GM21423 (cell line): Measurements from ENCODE around the gene BARX1.
"Not testable (repeated sequence)": the region's sequence is repeated elsewhere in the genome, so short reads cannot be mapped to it uniquely, and the experiment has no call there.

ENCODE experiments used
- ATAC-seq: cut with Tn5 transposase; IDR thresholded peaks from one replicate; pipeline ENCODE4 v1.9.1; 2021; ENCODE audit warnings: mild to moderate bottlenecking, moderate library complexity; ENCODE audit not compliant: unreplicated experiment

BARX1 gene

DNA sequence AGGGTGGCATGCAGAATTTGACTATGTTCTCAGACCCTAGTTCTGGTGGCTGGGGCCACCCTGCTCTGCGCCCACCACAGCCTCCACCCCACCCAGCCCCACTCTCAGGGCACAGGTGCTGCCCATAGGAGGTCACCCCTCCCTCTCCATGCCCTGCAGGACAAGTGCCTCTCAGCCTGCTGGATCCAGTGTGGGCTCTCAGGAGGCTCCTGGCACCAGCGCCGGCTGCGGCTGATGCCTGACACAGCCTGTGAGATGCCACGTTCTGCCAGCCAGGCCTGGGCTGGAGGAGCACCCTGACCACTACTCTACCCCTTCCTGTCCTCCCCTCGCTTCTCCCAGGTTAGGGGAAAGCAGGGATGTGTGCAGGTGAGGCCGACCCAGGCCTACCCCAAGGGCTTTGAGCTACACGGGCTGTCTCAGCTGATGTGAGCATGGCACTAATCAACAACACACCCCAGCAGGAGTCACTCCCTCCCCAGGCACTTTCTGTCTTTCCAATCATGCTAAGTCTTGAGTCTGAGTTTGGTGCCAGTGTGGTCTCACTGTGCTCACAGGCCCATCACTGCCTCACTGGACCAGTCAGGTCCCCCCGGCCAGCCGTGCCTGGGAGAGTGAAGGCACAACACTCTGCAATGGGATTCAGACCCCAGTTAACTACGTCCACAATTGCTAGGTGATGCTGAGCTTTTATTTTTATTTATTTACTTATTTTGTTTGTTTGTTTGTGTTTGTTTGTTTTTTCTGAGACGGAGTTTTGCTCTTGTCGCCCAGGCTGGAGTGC is 12.1 kb upstream of the BARX1 start:
- ATAC-seq: no peak

DNA sequence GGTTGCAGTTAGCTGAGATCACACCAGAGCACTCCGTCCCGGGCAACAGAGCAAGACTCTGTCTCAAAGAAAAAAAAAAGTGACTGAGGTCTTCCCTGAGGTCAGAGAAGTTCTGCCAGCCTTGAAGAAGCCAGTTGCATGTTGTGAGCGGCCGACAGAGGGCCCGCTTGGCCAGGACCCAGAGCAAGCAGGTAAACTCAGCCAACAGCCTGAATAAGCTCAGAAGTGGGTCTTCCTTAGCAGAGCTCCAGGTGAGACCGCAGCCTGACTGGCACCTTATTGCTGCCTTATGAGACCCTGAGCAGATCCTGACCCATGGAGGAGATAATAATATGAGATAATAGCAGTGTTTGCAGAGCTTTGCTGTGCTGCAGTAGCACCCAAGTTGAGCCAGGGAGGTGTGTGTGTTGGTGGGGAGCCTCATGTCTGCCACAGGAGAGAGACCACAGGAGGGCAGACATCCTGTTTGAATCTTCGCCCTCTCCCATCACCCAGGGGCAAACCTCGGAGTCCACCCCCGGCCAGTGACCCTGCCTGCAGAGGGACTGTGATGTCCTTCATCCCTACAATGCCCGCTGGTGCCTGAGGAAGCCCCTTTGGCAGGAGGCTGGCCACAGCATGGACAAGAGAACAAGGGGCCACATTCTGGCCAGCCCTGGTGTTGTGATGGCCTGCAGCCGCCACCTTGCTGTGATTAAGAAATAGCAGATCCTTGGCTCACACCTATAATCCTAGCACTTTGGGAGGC is 10.8 kb upstream of the BARX1 start:
- ATAC-seq: no peak

DNA sequence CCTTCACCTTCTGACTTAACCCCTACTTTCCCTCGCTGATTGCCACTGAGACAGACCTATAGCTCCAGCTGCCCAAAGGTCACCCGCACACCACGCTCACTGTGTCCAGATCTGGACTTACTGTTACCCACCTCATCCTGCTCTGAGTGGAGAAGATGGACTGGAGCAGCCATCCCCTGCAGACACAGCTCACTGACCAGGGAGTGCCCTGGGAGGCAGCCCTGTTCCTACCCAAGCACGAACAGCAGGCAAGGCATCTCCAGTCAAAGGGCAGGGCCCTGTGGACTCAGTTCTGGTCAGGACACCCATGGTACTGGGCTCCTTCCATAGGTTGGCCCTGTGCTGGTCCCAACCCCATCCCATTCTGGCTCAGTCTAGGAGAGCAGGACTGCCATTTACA is 9.5 kb upstream of the BARX1 start:
- ATAC-seq: no peak

DNA sequence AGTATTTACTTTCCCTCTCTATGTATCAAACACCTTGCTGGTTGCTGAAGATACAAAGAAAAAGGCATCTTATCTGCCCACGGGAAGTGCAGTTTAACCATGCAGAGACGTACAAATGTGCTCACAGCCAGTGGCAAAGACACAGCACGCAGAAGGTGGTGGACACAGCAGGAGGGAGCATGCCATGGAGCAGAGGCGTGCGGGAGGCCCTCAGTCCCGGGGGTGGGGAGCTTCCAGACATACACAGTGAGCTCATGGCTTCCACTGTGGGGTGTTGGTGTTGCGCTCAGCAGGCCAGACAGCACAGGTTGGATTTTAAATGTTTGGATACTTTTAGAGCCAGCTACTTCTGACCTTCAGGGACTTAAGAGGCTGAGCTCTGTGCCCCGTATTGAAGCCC is 8.8 kb upstream of the BARX1 start:
- ATAC-seq: no peak

DNA sequence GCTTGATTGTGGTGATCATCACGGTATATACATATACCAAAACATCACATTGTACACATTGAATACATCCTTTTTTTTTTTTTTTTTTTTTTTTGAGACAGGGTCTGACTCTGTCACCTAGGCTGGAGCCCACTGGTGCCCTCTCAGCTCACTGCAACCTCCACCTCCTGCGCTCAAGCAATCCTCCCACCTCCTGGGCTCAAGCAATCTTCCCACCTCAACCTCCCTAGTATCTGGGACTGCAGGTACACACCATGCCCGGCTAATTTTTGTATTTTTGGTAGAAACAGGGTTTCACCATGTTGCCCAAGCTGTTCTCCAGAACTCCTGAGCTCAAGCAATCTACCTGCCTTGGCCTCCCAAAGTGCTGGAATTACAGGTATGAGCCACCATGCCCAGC is 8.3 kb upstream of the BARX1 start:
- not testable (repeated sequence) for ATAC-seq

DNA sequence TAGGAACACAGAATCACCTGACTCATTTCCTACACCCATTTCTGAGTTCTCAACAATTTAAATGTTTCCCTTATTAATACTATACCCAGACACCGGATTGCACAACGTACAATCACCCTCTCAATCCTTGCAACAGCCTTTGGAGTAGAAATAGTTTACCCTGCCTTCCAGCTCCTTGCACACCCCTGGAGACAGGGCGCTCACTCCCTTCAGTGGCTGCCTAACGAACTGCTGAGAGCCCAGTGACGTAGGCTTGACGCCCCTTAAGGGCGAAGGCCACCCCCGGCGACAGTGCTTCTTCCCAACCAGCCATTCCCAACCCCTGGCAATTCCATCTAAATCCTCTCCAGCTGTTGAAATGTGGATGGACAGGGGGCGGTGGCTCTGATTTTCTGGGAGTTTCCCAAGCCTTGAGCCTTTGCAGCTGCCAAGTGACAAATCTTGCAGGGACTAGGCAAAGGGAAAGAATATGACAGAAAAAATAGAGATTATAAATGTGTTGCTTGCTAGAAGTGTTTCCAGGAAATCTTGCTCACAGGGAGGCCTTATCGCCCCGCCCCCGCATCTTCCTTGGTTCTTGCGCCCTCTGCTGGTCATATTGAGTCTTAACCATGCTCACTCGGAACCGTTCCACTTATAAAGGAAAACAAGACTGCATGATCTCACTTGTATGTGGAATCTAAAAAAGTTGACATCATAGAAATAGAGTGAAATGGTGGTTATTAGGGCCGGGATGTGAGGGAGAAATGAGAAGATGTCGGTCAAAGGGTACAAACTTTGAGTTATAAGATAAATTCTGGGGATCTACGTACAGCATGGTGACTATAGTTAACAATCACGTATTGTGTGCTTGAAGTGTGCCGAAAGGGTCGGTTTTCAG is 7.6 kb upstream of the BARX1 start:
- ATAC-seq: no peak

DNA sequence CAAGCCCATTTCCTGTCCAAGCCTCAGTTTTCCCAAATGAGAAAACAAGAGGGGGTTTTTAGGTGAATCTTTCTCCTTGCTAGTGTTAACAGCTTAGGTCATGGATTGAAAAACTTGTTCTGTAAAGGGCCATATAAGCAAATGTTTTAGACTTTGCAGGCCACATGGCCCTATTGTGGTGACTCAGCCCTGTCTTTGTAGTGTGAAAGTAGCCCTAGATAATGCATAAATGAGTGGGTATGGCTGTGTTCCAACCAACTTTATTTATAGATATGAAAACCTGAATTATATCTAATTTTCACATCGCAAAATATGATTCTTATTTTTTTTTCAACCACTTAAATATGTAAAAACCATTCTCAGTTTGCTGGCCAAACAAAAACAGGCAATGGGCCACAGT is 6.9 kb upstream of the BARX1 start:
- no peak for ATAC-seq

DNA sequence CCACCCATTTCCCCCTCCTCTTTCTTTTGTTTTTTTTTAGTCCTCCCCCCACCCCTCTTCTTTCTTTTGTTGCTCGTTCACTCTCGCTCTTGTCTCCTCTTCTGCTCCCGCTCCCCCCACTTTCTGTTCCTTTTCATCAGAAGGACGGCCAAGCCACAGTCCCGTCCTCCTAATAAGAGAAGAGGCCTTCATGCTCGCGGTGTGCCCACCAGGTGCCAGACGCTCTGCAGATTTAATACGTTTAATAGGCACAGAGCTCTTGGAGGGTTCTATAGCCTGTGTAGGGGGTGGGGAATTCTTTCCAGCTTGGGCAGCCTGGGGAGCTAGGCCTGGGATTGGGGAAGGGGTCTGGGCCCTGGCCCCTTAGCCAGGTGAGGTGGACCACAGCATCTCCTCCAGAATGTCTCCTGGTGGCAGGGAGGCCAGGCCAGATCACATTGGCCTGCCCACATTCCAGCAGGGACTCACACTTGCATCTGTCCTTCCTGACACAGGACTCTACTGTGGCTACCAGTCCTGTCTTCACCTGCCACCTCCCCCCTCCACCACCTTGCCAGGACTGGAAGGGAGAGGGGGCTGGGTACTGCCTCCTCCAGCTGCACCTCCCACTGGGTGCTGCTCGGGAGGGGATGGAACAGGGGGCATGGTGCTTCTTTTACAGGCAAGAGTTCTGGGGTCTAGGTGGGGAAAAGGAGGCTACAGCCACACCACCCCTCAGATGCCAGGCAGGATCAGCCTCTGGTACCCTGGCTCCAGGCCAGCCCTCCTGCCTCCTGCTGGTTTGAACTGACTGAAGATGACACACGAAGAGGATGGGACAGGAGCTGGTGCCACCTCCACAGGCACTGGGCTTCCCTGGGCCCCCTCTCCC is 6.1 kb upstream of the BARX1 start:
- no peak for ATAC-seq

DNA sequence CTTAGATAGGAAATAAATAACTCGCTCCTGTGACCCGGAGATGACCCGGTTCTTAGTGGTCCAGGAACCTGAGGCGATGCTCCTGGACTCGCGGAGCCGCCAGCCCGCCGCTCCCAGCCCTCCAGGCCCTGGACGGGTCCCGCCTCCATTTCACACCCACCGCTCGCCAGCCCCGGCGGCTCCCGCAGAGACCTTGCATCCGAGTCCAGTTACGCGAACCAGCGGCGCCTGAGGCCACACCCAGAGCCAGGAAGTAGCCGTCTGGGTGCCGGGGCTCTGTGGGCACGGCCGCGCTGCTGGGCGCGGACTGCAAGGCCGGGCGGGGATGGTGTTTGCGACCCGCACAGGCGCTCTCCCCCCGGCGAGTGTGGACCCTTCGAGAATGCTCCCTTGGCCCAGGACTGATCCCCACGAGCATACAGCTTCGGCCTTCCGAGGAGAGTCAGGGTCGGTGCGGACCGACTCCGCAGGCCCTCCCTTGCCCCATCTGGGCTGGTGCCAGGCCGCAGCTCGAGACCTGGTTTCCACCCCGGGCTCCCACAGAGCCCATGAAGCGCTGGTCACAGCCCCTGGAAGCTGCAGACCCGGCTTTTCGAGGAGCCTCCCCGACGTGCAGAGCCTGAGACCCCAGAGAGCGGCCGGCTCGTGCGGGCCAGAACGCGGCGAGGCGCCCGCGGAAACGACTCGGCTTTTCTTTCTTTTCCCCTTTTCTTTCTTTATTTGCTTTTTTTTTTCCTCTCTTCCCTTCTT is 5.2 kb upstream of the BARX1 start:
- no peak for ATAC-seq

DNA sequence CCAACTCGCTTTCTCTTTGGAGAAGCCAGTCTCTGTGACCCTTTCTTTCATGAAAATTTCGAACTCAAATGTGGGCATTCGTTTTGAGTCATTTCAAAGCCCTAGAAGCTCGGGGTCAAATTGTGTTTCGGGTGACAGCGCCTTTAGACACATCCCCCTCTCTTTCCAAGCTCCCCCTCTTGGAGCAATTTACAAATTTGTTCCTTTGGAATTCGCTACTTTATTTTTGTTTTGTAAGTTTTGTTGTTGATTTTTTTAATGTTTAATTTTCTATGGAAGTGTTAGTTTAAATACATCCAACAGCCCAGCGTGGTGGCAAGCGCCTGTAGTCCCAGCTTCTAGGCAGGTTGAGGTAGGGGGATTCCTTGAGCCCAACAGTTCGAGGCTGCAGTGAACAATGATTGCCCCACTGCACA is 4.6 kb upstream of the BARX1 start:
- ATAC-seq: no peak

DNA sequence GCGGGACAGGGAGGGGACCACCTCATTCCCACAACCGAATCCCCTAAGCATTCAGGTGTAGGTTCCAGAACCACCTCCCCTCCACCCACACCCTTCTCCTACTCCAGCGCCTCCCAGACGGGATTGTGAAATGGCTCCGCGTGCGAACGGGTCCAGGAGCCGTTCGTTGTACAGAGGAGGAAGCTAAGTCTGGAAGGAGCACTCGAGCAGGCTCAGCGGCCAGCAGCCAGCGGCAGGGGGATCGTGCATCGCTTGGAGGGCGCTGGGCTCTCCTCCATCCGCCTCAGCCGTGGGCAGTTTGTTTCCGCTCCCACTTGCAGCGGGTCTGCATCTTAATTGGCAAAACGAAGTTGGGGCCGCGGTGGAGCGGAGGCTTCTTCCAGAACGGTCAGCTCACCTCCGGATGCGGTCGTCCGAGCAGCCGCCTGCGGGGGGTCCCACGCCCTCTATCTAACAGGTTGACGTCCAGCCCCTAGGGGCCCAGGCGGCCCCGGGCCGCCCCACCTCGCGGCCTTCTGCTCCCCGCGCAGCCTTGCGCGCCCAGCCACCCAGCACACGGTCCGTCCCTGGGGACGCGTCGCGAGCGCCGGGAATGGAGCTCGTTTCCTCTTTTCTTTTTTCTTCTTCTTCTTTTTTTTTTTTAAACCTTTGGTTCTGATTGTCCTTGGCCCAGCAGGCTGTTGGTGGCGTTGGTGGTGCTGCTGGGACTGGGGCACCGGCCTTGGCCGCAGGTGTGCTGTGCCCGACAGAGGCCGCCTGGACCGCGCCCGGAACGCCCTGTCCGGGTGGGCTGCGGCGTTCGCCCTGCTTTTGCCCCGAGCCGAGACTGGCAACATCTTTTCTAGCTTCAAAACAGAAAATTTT is 3.9 kb upstream of the BARX1 start:
- ATAC-seq: no peak

DNA sequence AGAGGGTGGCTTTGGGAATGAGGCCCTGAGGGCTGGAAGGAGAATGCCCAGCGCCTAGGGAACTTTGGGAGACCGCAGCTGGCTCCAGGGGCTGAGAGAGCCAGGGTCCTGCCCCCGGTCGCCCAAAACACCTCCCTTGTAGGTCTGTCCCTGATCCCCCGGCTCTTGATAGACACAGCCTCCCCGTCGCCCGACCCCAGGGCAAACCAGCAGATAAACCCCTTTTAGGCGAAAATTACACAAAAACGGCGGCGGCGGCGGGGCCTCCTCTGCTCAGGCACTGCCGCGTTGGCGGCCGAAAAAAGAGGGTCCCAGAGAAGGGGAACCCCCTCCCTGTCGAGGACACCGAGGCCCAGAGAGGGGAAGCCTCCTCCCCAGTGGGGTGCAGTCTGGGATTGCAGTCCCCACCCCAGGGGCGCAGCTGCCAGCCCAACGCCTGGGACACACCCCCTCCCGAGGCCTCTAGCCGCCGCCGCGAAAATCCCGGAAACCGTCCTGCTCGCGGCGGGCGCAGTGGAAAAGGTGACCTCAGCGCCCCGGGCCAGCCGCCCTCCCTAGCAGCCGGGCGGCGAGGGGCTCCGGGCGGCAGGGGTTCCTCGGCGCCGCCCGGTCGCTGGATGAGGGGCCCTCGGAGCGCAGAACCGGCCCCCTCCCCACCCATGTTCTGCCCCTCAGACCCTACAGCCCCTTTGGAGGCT is 3.1 kb upstream of the BARX1 start:
- ATAC-seq: no peak

DNA sequence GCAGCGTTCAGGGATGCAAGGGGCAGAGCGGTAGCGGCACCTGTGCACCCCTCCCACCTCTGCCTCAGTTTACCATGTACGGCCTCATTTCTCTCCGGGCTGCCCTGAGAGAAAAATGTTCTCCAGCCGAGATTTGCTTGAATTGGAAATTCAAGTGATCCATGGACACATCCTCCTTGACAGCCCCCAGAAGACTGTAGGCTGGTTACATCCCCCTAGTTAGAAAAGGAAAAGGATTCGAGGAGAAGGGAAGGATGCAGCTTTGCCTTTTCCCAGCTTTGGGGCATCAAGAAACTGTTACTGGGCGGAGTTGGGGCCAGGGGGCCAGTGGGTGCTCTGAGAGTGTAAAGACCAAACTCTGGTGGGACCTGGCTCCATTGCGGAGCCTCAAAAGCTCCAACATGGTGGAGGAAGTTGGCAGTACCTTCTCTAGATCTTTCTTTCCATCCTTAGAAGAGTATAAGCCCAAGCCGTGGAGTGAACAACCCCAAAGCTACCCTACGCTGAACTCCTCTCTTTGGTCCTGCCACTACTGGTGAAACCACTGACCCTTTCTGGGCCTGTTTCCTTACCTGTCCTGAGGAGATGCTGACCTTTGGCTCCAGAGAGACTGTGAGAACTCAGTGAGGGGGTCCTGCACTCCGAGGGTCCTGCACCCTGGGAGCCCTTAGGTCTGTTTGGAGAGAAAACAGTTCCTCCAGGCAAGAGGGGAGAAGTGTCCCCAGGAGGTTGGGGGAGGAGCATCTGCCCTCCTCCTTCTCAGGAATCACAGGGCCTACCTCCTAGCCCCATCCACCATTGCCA is 1.0 kb upstream of the BARX1 start:
- no peak for ATAC-seq

DNA sequence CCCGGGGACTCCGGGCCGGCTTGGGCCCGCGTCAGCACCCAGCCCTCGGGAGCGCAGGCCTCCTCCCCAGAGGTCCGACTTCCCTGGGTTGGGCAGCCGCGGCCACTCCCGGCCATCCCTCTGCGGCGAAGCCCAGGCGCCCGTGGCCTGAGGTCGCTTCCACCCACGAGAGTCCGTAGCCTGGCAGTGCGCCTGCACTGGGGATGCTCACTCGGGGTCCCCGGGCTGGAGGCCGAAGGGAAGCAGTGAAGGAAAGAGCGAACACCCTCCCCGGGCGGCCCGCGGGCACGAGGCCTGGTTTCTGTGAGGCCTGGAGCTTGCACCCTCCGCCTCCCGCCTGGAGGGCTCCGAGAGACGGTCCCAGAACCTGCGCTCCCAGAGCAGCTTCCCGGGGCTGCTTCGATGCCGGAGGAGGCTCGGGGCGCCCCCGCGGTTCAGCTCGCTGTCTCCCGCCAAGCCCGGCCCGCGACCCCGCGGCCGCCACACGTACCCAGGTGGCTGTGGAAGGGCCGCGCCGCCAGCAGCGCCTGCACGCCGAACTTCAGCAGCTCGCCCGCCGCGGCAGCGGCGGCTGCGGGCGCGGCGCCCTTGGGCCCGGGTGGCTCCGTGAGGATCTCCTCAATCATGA is 607 bp downstream of the BARX1 start:
- no peak for ATAC-seq

DNA sequence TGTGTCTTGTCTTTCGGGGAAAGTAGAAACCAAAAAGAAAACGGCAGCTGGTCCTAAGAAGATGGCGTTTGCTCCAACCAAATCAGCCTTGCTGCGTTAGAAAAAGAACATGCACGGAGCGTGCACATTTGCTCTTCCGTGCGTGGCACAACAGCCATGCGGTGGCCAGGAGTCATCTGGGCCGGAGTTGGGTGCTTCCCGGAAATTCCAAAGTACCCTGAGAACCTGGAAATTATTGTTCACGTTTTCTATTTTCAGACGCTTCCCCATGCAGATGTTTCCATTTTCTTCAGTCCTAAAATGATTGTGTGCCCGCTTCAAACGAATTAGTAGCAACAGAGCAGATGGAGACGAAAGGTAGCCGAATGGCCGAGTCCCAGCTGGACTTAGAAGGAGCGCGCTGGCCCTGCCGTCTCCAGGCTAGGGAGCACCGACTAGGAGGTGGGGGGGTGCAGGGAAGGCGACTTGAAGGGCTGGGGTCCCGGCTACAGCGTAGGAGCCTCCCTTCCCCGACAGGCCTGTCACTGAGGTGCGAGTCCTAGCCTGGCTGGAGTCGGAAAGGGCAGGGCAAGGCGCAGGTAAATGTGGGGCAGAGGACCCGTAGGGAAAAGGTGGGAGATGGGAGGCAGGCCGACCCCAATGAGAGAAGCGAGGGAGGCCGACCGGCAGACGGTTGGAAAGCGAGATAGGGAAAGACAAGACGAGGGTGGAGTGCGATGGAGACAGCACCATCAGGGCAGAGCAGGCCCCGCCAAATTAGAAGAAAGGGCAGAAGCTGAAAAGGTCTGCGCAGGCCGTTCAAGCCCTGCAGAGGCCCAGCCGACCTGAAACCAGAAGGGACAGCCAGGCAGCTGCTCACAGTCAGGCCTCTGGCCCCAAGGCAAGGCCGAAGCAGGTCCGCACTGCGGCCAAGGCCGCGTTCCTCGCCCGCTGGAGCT is 1.4 kb downstream of the BARX1 start:
- no peak for ATAC-seq
